GM11168 (cell line): Measurements from ENCODE around the gene NBAS.
"Not testable (repeated sequence)": the region's sequence is repeated elsewhere in the genome, so short reads cannot be mapped to it uniquely, and the experiment has no call there.

Source experiments
- in situ Hi-C: fragments of 300-500 bp; cut with MboI; formaldehyde crosslinking; loops from one replicate; pipeline ENCODE4 v1.12.0; 2022; ENCODE audit warnings: low sequenced_read_pairs; ENCODE audit not compliant: unreplicated experiment

Gene NBAS

DNA sequence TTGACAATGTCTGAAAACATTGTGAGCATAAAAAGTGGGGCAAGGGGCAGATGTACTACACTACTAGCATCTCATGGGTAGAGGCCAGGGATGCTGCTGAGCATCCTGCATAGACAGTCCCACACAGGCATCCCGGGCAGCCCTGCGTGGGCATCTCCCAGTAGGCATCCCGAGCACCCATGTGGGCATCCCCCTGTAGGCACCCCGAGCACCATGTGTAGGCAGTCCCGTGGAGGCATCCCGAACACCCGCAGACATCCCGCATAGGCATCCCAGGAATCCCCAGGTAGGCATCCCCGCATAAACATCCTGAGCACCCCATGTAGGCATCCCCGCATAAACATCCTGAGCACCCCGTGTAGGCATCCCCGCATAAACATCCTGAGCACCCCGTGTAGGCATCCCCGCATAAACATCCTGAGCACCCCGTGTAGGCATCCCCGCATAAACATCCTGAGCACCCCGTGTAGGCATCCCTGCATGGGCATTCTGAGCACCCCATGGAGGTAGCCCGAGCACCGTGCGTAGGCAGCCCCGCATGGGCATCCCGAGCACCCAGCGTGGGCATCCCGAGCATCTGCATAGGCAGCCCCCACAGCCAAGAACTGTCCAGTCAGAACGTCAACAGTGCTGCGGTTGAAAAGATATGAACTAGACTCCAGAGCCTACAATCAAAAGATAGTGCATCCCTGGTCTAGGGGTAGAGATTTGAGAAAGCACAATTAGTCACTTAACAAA is 273.5 kb downstream of the NBAS start:
- in situ Hi-C loops, result no loop called here

- in situ Hi-C loops, result no loop called here
Measured at GRCh38 chr2:15284614-15285013, 276.5 kb downstream of the NBAS start.

GRCh38 chr2:15281681-15282080 is 279.5 kb downstream of the NBAS start:
- in situ Hi-C loops, result no loop called here

DNA sequence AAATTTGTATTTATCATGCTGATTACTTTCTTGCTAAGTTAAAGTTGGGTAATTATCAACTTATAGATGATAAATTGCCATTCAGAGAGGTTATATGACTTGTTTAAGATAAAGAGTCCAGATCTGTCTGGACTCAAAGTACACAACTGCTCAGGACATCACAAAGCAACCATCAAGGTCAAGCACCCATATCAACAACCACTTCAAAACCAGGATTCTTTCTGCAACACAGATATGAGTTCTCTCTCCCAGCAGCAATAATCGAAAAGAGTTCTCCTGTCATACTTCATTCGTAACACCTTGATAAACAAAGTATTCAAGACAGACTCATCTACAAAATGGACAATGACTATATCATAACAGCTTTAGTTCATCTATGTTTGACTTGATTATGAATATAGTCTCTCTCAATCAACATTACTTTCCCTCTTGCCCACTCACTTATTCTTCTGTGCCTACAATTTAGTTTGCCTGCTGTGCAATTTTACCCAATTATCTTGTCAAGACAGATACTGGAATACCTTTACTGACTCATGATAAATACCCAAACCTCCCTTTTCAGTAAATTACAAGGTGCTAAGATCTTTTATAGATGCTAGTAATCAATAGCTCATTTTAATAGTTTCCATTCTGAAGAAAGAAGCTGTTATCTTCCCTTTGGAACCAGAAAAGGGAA is 281.8 kb downstream of the NBAS start:
- in situ Hi-C loops, result no loop called here

GRCh38 chr2:15278296-15278695 is 282.8 kb downstream of the NBAS start:
- in situ Hi-C loops, result no loop called here

DNA sequence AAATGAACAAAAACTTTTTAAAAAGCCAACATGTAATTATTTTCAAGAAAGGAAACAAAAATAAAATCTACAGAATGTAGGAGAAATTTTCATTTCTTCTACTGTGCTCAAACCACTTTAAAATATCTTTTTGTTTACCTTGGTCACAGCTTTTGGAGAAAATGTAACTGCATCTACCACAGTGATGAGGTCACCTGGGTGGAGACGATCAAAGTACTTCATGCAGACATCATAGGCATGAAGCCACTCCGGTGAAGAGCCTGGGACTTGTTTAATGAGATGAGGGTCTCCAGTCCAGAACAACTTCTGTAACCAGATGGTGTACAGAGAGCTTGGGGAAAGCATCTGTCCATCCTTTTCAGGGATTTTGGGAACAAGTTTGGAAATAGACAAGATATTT is 285.8 kb downstream of the NBAS start:
- in situ Hi-C loops, result no loop called here

DNA sequence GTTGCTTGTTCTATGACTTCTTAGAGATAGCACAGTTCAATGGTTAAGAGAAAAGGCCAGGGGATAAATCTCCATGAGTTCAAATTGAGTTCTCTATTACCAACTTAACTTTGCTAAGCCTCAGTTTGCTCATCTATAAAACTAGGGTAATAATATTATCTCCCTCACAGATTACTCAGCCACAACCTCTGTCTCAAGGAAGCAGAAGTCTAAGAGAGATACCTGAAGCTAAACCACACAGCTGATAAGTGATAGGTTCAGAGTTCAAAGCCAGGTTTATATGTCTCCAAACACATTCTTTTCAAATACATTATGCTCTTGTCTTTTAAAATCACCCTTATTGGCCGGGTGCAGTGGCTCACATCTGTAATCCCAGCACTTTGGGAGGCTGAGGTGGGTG is 287.7 kb downstream of the NBAS start:
- in situ Hi-C loops, result no loop called here

DNA sequence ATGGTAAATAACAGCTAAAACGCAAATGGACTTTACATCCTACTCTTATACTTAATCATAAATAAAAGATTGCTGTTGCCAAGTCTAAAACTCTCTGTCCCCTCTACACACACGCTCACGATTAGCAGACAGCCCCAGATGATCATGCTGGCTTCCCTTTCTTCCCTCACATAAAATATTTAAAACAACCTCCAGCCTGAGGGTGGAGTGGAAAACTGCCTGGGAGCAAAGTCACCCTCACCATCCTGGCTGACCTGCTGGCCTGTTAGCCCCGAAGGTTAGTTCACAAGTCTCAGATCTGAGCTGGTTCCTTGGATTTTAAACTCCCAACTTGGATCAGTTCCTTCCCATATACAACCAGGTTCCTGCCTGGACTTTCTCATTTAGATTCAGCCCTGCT is 288.2 kb downstream of the NBAS start:
- in situ Hi-C loops, result no loop called here

GRCh38 chr2:15271941-15272542 is 289.1 kb downstream of the NBAS start:
- in situ Hi-C loops, result no loop called here

GRCh38 chr2:15271276-15271675 is 289.9 kb downstream of the NBAS start:
- in situ Hi-C loops, result no loop called here

GRCh38 chr2:15269043-15269442 is 292.1 kb downstream of the NBAS start:
- in situ Hi-C loops, result no loop called here

- in situ Hi-C loops, result no loop called here
Measured at GRCh38 chr2:15265889-15266288, 295.2 kb downstream of the NBAS start.

DNA sequence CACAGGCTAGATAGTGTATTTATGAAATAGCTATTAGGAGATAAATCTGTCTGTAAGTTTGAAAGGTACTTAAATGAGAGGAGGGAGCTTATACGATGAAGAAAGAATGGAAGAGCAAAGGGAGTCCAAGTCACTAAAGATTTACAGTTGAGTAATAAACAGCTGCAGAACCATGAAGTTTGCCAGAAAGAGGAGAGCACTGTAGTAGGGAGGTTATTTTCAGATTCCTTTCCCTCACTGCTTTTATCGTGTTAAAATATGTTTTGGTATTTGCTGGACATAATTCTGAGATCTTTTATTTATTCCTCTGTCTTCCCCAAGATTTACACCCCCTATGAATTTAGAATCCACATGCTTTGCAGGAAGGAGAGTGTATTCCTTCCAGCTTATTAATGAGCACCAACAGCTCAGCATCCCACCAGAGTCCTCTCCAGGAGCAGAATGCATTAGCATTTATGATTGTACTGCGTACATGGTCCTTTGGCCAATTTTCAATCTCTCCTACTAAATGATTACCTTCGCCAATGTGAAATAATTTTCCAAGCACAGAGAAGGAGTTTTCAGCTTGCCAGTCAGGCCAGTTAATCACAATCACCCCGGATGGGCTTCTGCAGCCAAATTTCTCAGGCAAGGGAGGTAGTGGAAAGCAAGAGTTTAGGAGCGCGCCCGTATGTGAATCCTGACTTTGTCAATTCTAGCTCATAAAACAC is 297.0 kb downstream of the NBAS start:
- in situ Hi-C loops, result no loop called here

- in situ Hi-C loops, result no loop called here
Measured at GRCh38 chr2:15262792-15263191, 298.3 kb downstream of the NBAS start.

DNA sequence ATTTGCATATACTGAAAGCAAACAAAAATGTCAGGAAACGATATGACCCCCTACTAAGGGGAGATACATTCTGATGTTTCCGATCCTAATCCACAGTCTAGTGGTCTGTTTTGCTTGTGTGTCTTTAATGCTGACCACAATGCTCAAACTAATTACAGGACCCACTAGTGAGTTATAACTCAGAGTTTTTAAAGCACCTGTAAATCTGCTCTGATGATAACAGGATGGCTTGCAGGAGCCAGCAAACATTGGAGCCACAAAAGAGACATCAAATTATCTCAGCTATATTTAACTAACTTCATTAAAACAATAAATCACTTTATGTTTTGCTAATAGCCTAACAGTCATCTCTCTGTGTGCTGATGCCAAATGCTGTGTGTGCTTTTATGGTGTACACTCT is 300.3 kb downstream of the NBAS start:
- in situ Hi-C loops, result no loop called here

- in situ Hi-C loops, result no loop called here
Measured at GRCh38 chr2:15260196-15260595, 300.9 kb downstream of the NBAS start.

DNA sequence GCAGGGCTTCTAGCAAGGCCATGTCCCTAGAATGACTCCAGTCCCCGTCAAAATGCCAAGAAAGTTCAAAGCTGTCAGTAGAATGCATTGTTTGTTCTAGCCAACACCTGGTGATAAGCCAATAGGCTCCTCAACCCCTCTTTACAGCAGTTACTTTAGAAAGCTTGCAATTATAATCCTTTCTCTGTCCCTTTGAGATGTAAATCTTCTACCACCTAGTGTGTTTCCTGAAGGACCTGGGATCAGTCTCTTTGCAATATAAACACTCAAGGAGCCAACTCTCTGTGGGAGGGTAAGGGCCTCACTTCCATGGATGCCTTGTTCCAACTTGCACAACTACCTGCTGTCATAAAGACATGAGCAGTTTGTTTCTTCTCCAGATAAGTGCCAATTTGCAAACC is 301.8 kb downstream of the NBAS start:
- in situ Hi-C loops, result no loop called here

DNA sequence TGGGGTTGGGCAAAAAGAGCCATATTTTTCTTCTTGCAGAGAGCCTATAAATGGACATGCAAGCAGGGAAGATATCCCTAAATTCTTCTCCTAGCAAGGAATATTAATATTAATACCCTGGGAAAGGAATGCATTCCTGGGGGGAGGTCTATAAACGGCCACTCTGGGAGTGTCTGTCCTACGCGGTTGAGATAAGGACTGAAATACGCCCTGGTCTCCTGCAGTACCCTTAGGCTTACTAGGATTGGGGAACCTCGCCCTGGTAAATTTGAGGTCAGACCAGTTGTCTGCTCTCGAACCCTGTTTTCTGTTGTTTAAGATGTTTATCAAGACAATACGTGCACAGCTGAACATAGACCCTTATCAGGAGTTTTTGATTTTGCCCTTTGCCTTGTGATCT is 302.7 kb downstream of the NBAS start:
- in situ Hi-C loops, result not testable (repeated sequence)

DNA sequence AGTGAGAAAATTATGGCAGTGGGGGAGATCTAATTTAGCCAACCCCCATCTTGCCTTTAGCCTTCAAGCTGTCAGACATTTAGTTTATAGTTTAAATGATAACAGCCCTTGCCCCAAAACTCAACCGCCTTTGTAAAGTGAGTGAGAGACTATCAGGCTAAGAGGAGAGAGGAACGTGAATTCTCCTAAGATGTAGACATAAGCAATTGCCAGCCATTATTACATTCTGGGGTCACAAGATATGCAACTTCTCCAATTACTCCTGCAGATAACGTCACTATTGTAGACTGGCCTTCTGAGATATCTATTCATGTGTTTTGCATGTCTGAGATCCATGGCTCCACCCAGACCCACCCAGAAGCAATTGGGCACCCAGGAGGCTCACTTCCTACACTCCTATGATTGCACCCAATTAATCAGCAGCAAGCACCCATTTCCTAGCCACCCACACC is 307.3 kb downstream of the NBAS start:
- in situ Hi-C loops, result no loop called here

GRCh38 chr2:15253247-15253646 is 307.9 kb downstream of the NBAS start:
- in situ Hi-C loops, result no loop called here

DNA sequence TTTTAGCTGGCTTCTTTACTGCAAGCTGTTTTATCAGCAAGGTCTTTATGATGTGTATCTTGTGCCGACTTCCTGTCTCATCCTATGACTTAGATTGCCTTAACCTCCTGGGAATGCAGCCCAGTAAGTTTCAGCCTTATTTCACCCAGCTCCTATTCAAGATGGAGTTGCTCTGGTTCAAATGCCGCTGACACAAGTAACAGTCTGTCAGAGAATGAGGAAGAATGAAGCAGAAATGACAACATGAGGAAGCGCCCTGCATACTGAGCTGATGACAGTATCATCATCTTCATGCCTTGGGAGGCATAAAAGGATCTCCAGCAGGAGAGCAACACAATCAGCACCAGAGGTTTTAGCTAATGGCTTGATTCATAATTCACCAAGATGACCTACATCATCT is 309.4 kb downstream of the NBAS start:
- in situ Hi-C loops, result no loop called here
